Measurements from ENCODE around the gene BCL11B. TPM values are rescaled to one million over a fixed set of nuclear protein-coding genes. Genes with fewer than 3 reads are reported as not detected.
"Not testable (repeated sequence)": the region's sequence is repeated elsewhere in the genome, so short reads cannot be mapped to it uniquely, and the experiment has no call there.

The BCL11B gene
- total RNA-seq, 1 experiment from 2014 or later: 2.6 TPM

GRCh38 chr14:99189201-99189801 is 82.7 kb downstream of the BCL11B start:
- no peak for DNase-seq (ENCODE audit: low read depth in 1 of 2, low spot score in 2 of 2)
- no peaks in the 10 kb centered on the region for H3K27me3 ChIP-seq (replicated peaks)
- H3K36me3 ChIP-seq: no peaks in the 10 kb centered on the region
- no peaks in the 10 kb centered on the region for H3K9me3 ChIP-seq (replicated peaks)
- H3K27ac ChIP-seq: no peak overlapping the region
- H3K4me3 ChIP-seq: no peak overlapping the region
- peaks cover 10% of the 10 kb centered on the region for H3K4me1 ChIP-seq (replicated peaks)

- Histone ChIP-seq H3K9me3 (replicated peaks) (no peaks in the 10 kb centered on the region), H3K27ac (no peak overlapping the region), H3K36me3 (no peaks in the 10 kb centered on the region), H3K4me1 (replicated peaks) (peaks cover 10% of the 10 kb centered on the region), H3K4me3 (no peak overlapping the region), H3K27me3 (replicated peaks) (no peaks in the 10 kb centered on the region)
- DNase-seq (ENCODE audit: low read depth in 1 of 2, low spot score in 2 of 2): no peak
Measured at GRCh38 chr14:99188731-99189191, 83.2 kb downstream of the BCL11B start.

GRCh38 chr14:99187858-99188257 is 84.1 kb downstream of the BCL11B start:
- no peaks in the 10 kb centered on the region for H3K36me3 ChIP-seq
- H3K4me3 ChIP-seq: no peak overlapping the region
- no peaks in the 10 kb centered on the region for H3K27me3 ChIP-seq (replicated peaks)
- H3K27ac ChIP-seq: no peak overlapping the region
- no peak for DNase-seq (ENCODE audit: low read depth in 1 of 2, low spot score in 2 of 2)
- H3K4me1 ChIP-seq (replicated peaks): peaks cover 10% of the 10 kb centered on the region
- H3K9me3 ChIP-seq (replicated peaks): no peaks in the 10 kb centered on the region

DNA sequence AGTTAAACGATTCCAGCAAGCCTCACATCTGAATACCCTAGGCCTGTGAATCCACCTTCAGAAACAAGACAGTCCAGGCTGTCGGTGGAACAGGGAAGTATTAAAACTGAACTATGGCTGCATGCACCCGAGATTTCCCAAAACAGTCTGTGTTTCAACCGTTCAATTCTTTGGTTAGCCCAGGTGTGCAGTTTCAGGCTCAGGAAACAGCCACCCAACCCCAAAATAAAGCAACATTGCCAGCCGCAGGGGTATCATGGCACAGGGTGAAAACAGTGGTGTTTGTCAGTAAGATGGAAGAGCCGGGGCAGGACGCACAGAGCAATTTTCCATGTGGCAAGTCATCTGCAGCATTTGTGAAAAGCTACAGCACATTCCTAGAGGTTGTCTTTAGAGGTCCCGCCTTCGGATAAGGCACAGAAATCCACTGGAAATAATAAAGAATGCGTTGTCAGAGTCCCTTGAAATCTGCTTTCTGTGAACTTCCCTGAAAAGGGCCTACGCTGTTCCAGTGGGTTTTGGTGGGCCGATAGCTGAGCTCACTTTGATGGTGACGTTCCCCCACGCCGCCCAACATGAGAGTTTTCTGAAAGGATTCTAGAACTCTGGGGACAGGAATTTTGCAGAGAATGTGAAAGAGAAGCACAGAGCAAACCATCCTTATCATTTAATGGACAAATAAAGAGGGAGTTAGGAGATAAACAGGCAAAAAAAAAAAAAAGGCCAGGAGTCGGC is 84.9 kb downstream of the BCL11B start:
- DNase-seq (ENCODE audit: low read depth in 1 of 2, low spot score in 2 of 2): no peak
- Histone ChIP-seq H3K4me3 (no peak overlapping the region), H3K9me3 (replicated peaks) (no peaks in the 10 kb centered on the region), H3K4me1 (replicated peaks) (peaks cover 6% of the 10 kb centered on the region; the same call in 1 of the 2 replicates), H3K27me3 (replicated peaks) (no peaks in the 10 kb centered on the region), H3K36me3 (no peaks in the 10 kb centered on the region), H3K27ac (no peak overlapping the region)

- H3K4me3 ChIP-seq; H3K9me3 ChIP-seq (replicated peaks); H3K4me1 ChIP-seq (replicated peaks); DNase-seq (ENCODE audit: low read depth in 1 of 2, low spot score in 2 of 2); H3K27me3 ChIP-seq (replicated peaks); H3K27ac ChIP-seq; H3K36me3 ChIP-seq: not testable (repeated sequence)
Measured at GRCh38 chr14:99186336-99186735, 85.7 kb downstream of the BCL11B start.

DNA sequence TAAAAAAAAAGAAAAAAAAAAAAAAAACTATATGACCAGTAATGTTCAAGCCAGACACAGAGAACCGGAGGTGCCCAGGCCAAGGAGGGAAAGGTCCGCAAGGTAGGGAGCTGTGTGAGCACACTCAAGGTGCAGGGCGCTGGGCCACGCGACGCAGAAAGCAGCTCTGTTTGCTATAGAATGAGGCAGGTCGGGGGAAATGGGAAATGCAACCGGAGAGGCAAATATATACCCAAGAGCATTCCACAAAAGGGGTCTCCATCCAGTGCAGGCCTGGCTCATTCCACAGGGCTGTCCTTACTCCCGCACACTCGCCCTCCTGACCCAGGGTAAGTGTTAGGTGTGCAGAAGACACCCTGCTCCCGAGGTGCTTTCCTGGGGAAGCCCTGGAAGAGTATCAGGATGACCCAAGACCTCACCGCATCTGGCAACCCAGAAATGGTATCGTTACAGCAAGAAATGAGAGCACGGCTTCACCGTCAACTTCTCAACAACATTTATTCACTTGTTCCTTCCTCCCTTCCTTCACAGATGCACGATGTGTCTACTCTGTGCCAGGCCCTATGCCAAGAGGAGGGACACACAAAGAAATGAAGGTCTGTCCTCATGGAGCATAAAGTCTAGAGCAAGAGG is 86.4 kb downstream of the BCL11B start:
- Histone ChIP-seq H3K27me3 (replicated peaks) (no peaks in the 10 kb centered on the region), H3K4me1 (replicated peaks) (no peaks in the 10 kb centered on the region), H3K9me3 (replicated peaks) (no peaks in the 10 kb centered on the region), H3K36me3 (no peaks in the 10 kb centered on the region), H3K27ac (no peak overlapping the region), H3K4me3 (no peak overlapping the region)
- no peak for DNase-seq (ENCODE audit: low read depth in 1 of 2, low spot score in 2 of 2)

DNA sequence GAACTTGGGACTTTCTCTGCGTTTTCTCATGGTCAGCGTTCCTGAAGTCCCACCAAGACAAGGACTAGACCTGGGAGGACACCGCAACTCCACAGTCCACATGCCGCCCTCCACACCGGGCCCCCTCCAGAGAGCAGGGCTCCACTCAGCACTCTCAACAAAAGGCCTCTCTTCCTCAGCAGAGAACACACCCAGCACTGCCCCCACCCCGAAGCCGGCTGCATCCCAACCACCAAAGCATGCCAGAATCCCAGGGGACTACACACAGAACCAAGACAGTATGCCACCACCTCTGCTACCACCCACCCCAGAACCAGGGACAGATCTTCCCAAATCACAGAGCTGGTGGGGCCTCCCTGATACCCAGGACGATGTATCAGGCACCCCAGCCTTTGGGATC is 88.3 kb downstream of the BCL11B start:
- Histone ChIP-seq H3K4me1 (replicated peaks) (no peaks in the 10 kb centered on the region), H3K36me3 (no peaks in the 10 kb centered on the region), H3K9me3 (replicated peaks) (no peaks in the 10 kb centered on the region), H3K4me3 (no peak overlapping the region), H3K27ac (no peak overlapping the region), H3K27me3 (replicated peaks) (no peaks in the 10 kb centered on the region)
- no peak for DNase-seq (ENCODE audit: low read depth in 1 of 2, low spot score in 2 of 2)

DNA sequence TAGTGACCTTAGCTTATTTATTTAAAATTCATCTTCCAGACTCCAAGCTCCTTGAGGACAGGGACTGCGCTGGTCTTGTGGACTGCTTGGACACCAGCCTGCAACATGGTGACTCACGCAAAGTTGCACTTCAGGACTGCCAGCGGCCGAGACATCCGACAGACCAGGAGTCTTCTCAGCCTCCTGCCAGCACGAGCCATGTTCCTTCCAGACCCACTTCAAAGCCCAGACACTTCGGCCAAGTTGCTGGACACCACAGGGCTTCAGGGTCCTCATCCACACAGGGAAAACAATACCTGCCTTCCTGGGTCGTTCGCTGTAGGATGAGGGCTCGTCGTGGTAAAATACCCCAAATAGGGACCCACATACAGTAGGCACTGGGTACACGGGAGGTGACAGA is 88.7 kb downstream of the BCL11B start:
- Histone ChIP-seq H3K4me1 (replicated peaks) (no peaks in the 10 kb centered on the region), H3K9me3 (replicated peaks) (no peaks in the 10 kb centered on the region), H3K36me3 (no peaks in the 10 kb centered on the region), H3K27me3 (replicated peaks) (no peaks in the 10 kb centered on the region), H3K27ac (no peak overlapping the region), H3K4me3 (no peak overlapping the region)
- no peak for DNase-seq (ENCODE audit: low read depth in 1 of 2, low spot score in 2 of 2)

GRCh38 chr14:99182548-99183250 is 89.3 kb downstream of the BCL11B start:
- no peaks in the 10 kb centered on the region for H3K27me3 ChIP-seq (replicated peaks)

GRCh38 chr14:99181804-99182520 is 90.0 kb downstream of the BCL11B start:
- Histone ChIP-seq H3K4me1 (replicated peaks) (no peaks in the 10 kb centered on the region), H3K27me3 (replicated peaks) (no peaks in the 10 kb centered on the region), H3K4me3 (no peak overlapping the region), H3K36me3 (no peaks in the 10 kb centered on the region), H3K9me3 (replicated peaks) (no peaks in the 10 kb centered on the region), H3K27ac (no peak overlapping the region)
- no peak for DNase-seq (ENCODE audit: low read depth in 1 of 2, low spot score in 2 of 2)

More at GRCh38 chr14:99182548-99183250, 89.3 kb downstream of the BCL11B start:
- H3K27ac ChIP-seq: no peak overlapping the region
- no peak overlapping the region for H3K4me3 ChIP-seq
- DNase-seq (ENCODE audit: low read depth in 1 of 2, low spot score in 2 of 2): no peak
- no peaks in the 10 kb centered on the region for H3K9me3 ChIP-seq (replicated peaks)
- no peaks in the 10 kb centered on the region for H3K36me3 ChIP-seq
- H3K4me1 ChIP-seq (replicated peaks): no peaks in the 10 kb centered on the region

DNA sequence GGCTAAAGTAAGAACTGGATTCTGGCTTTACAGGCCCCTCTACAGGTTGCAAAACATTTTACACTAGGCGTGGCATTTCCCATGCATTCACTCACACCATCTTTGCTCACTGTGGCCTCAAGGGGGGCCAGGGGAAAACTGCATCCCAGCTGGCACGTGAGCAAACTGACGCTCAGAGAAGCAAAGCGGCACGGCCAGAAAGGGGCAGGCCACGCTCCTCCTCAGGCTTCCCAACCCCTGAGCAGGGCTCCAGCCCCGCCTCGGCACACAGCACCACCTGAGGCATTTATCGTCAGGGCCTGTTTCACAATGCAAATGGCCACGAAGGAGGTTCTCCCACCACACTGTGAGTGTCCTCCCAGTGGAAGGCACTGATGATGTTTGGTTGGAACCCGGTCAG is 90.8 kb downstream of the BCL11B start:
- H3K9me3 ChIP-seq (replicated peaks): no peaks in the 10 kb centered on the region
- H3K27me3 ChIP-seq (replicated peaks): no peaks in the 10 kb centered on the region
- H3K4me1 ChIP-seq (replicated peaks): no peaks in the 10 kb centered on the region
- no peak for DNase-seq (ENCODE audit: low read depth in 1 of 2, low spot score in 2 of 2)
- no peak overlapping the region for H3K4me3 ChIP-seq
- no peak overlapping the region for H3K27ac ChIP-seq
- no peaks in the 10 kb centered on the region for H3K36me3 ChIP-seq

DNA sequence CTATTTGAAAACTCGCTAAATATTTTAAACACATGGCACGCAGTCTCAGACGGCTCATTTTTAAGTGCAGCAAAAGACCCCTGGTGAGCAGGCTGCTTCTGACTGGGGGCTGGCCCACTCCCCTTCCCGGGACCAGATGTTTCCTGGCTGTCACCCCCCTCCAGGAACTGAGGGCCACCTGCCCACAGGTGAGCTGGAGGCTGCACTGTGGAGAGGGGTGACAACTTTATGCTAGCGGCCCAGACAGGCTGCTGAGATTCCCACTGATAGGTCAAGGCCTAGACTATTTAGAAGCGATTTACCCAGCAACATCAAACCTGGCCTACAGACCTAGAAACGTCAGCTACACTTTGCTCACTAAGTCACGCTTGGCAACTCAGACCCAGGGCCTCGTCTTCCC is 92.1 kb downstream of the BCL11B start:
- no peaks in the 10 kb centered on the region for H3K4me1 ChIP-seq (replicated peaks)
- no peak for DNase-seq (ENCODE audit: low read depth in 1 of 2, low spot score in 2 of 2)

DNA sequence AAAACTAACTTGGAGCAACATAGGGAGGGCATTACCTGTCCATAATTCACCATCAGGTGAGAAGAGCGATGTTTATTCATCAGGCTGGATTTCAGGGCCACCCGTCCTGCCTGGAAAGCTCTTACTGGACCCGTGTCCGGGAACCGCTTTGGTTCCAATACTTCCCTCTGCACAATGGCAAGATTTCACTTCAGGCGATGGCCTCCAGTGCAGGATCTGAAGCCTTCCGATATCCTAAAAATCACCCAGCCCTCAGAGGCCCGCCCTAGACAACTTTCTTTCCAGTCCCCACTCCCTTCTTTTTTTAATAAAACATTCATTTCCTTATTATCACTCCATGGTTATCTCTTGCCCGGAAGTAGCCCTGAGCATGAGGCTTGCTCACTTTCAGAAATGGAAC is 92.5 kb downstream of the BCL11B start:
- no peak overlapping the region for H3K4me3 ChIP-seq
- no peaks in the 10 kb centered on the region for H3K36me3 ChIP-seq
- H3K27ac ChIP-seq: no peak overlapping the region
- no peaks in the 10 kb centered on the region for H3K4me1 ChIP-seq (replicated peaks)
- no peaks in the 10 kb centered on the region for H3K9me3 ChIP-seq (replicated peaks)
- H3K27me3 ChIP-seq (replicated peaks): no peaks in the 10 kb centered on the region
- no peak for DNase-seq (ENCODE audit: low read depth in 1 of 2, low spot score in 2 of 2)

More for the DNA sequence above, 92.1 kb downstream of the BCL11B start:
- Histone ChIP-seq H3K27me3 (replicated peaks) (no peaks in the 10 kb centered on the region), H3K4me3 (no peak overlapping the region), H3K27ac (no peak overlapping the region), H3K36me3 (no peaks in the 10 kb centered on the region), H3K9me3 (replicated peaks) (no peaks in the 10 kb centered on the region)

All from SJSA1 (cell line).